GM12878 (cell line): ENCODE results near the gene CNTNAP2. TPM values are rescaled to one million over a fixed set of nuclear protein-coding genes. Genes with fewer than 3 reads are reported as not detected.

Experiments used
- ATAC-seq: fragments of 200-7000 bp; cut with Tn5 transposase; 3 replicates; pipeline ENCODE4 v1.9.1; 2020; ENCODE audit warnings: mild to moderate bottlenecking, moderate library complexity
- BruUV-seq: library from RNA; stranded (reverse); fragments of 400-500 nt; replicated peaks from 2 replicates; lab custom pipeline; 2021; lab: Mats Ljungman, UMichigan
- CTCF ChIA-PET: fragments of 300-600 bp; sonication (Branson Sonifier 250); formaldehyde crosslinking; extraction: SDS; loops from one replicate; lab custom pipeline; 2021; ENCODE audit warnings: inconsistent platforms; lab: Yijun Ruan, JAX
- POLR2A ChIA-PET: fragments of 350-600 bp; formaldehyde crosslinking; extraction: SDS; loops from one replicate; lab custom pipeline; 2021; ENCODE audit warnings: inconsistent platforms; lab: Charles Lee
- RAD21 ChIA-PET: fragments of 300-600 bp; sonication (Branson Sonifier 250); formaldehyde crosslinking; loops from one replicate; lab custom pipeline; 2023; ENCODE audit warnings: antibody characterized with exemption; ENCODE audit not compliant: unreplicated experiment; lab: Charles Lee
- SMC1A ChIA-PET: fragments of 300-600 bp; sonication (Branson Sonifier 250); formaldehyde crosslinking; loops from one replicate; lab custom pipeline; 2023; ENCODE audit not compliant: unreplicated experiment, uncharacterized antibody; lab: Charles Lee
- DNase-seq: peaks from one replicate; pipeline ENCODE4 v3.0.0-alpha.2; 2011; ENCODE audit warnings: low read depth, low spot score
- FAIRE-seq: peaks from 3 replicates; lab custom pipeline; 2011; peaks lifted over from hg19 to GRCh38; lab: Jason Lieb, UNC
- H2AFZ ChIP-seq: 2 replicates; pipeline ENCODE4 v1.6.0; 2011; ENCODE audit warnings: low read depth, low read length, control low read depth; ENCODE audit not compliant: control insufficient read depth
- H3K27ac ChIP-seq: 2 replicates; pipeline ENCODE4 v1.5.1; 2011; ENCODE audit warnings: control low read depth; ENCODE audit not compliant: control insufficient read depth, insufficient read depth
- H3K27me3 ChIP-seq, 2 experiments: replicated peaks in 1 of 2; 2 replicates each; pipeline versions ENCODE4 v1.6.0 to v1.6.1; 2011; ENCODE audit warnings: low read length in 1 of 2; ENCODE audit not compliant: control insufficient read depth in 2 of 2, insufficient read depth in 2 of 2
- H3K36me3 ChIP-seq, 2 experiments: 2 replicates each; pipeline ENCODE4 v1.5.1; 2011; ENCODE audit warnings: low read length in 1 of 2; ENCODE audit not compliant: control insufficient read depth in 2 of 2, insufficient read depth in 2 of 2
- H3K4me1 ChIP-seq: 2 replicates; pipeline ENCODE4 v1.6.1; 2011; ENCODE audit warnings: mild to moderate bottlenecking, low read length, moderate library complexity, mixed read lengths; ENCODE audit not compliant: control insufficient read depth, insufficient read depth
- H3K4me2 ChIP-seq: 2 replicates; pipeline ENCODE4 v1.6.0; 2011; ENCODE audit warnings: control low read depth; ENCODE audit not compliant: control insufficient read depth, insufficient read depth
- H3K4me3 ChIP-seq: fragments of 200-600 bp; sonication (generic); 2 replicates; pipeline ENCODE4 v1.5.1; 2016
- H3K79me2 ChIP-seq: 2 replicates; pipeline ENCODE4 v1.6.0; 2011; ENCODE audit warnings: low read length; ENCODE audit not compliant: control insufficient read depth, insufficient read depth
- H3K9ac ChIP-seq: 2 replicates; pipeline ENCODE4 v1.8.0; 2011; ENCODE audit warnings: low read length, control low read depth, mixed read lengths; ENCODE audit not compliant: control insufficient read depth, insufficient read depth
- H3K9me3 ChIP-seq: replicated peaks from 3 replicates; pipeline ENCODE4 v1.5.1; 2011; ENCODE audit warnings: mild to moderate bottlenecking, low read length; ENCODE audit not compliant: control insufficient read depth, insufficient read depth
- H4K20me1 ChIP-seq: 2 replicates; pipeline ENCODE4 v1.6.0; 2011; ENCODE audit not compliant: control insufficient read depth, insufficient read depth
- BRCA1 ChIP-seq: IDR thresholded peaks from 2 replicates; pipeline ENCODE4 v1.6.1; 2011; ENCODE audit warnings: low read depth, low read length, improper control_type of control experiment
- CREB1 ChIP-seq: IDR thresholded peaks from 2 replicates; pipeline ENCODE4 v1.6.1; 2012; ENCODE audit warnings: low read depth, mild to moderate bottlenecking, inconsistent platforms
- CREM ChIP-seq: IDR thresholded peaks from 2 replicates; pipeline ENCODE4 v1.6.1; 2014; ENCODE audit warnings: antibody characterized with exemption, low read depth
- IRF3 ChIP-seq: fragments of 450-650 bp; IDR thresholded peaks from 2 replicates; pipeline ENCODE4 v1.6.1; 2014; ENCODE audit warnings: mild to moderate bottlenecking
- MLLT1 ChIP-seq: fragments of 450-650 bp; IDR thresholded peaks from 2 replicates; pipeline ENCODE4 v1.6.1; 2016; ENCODE audit warnings: mild to moderate bottlenecking
- NKRF ChIP-seq: fragments of 450-650 bp; conservative IDR thresholded peaks from 2 replicates; pipeline ENCODE4 v1.6.1; 2017; ENCODE audit warnings: mild to moderate bottlenecking, moderate library complexity
- NRF1 ChIP-seq: conservative IDR thresholded peaks from 2 replicates; pipeline ENCODE4 v1.6.1; 2011; ENCODE audit warnings: mild to moderate bottlenecking, low read depth, low read length, improper control_type of control experiment
- POLR2AphosphoS2 ChIP-seq: IDR thresholded peaks from 2 replicates; pipeline ENCODE4 v1.6.1; 2011; ENCODE audit warnings: low read depth, mild to moderate bottlenecking, low read length, improper control_type of control experiment, moderate library complexity
- RAD21 ChIP-seq: IDR thresholded peaks from 2 replicates; pipeline ENCODE4 v1.6.1; 2011; ENCODE audit warnings: mild to moderate bottlenecking, low read depth, low read length, moderate library complexity; ENCODE audit not compliant: insufficient read depth
- SMAD1 ChIP-seq: fragments of 450-650 bp; IDR thresholded peaks from 2 replicates; pipeline ENCODE4 v1.6.1; 2018; ENCODE audit warnings: mild to moderate bottlenecking, low read depth; ENCODE audit not compliant: partially characterized antibody
- TAF1 ChIP-seq: IDR thresholded peaks from 2 replicates; pipeline ENCODE4 v1.6.1; 2011; ENCODE audit warnings: mild to moderate bottlenecking, low read depth, low read length, borderline replicate concordance
- TCF12 ChIP-seq: IDR thresholded peaks from 2 replicates; pipeline ENCODE4 v1.6.1; 2011; ENCODE audit warnings: low read depth, mild to moderate bottlenecking, low read length
- ZBTB11 ChIP-seq: fragments of 450-650 bp; formaldehyde crosslinking; IDR thresholded peaks from 2 replicates; pipeline ENCODE4 v1.5.0; 2022; ENCODE audit warnings: mild to moderate bottlenecking, missing genetic modification characterization
- ZNF24 ChIP-seq: fragments of 450-650 bp; IDR thresholded peaks from 2 replicates; pipeline ENCODE4 v1.6.1; 2017; ENCODE audit warnings: antibody characterized with exemption, mild to moderate bottlenecking
- WGBS: methylation state at CpG from one replicate; pipeline ENCODE4 v1.1.6; 2016; ENCODE audit warnings: low lambda C conversion rate; ENCODE audit not compliant: insufficient replicate concordance, insufficient coverage; ENCODE audit errors: missing lambda C conversion rate; 5-methylcytosine and 5-hydroxymethylcytosine counted together
- in situ Hi-C: fragments of 300-500 bp; cut with MboI; formaldehyde crosslinking; loops from 9 replicates; pipeline ENCODE4 v1.14.3; 2018; ENCODE audit warnings: mixed read lengths
- intact Hi-C: fragments of 100-400 bp; cut with micrococcal nuclease; formaldehyde crosslinking; loops from one replicate; pipeline ENCODE4 v1.14.2; 2022; ENCODE audit not compliant: unreplicated experiment
- polyA plus RNA-seq, 11 experiments: library from polyadenylated mRNA; depleted of rRNA in 4 of 11; unstranded in 6 of 11; stranded (reverse) in 5 of 11; fragments of >200 nt; fragmentation: Nextera tagmentation in 4 of 11; fragmentation: Illumina TruSeq in 1 of 11; extraction: Ambion mirVana in 4 of 11; extraction: Trizol in 1 of 11; gene quantifications; 1 replicate in 1 of 11; 2 replicates in 10 of 11; pipeline versions ENCODE4 v1.2.1 to v1.2.3, GENCODE V29; 2011 to 2016; ENCODE audit warnings: inconsistent platforms in 2 of 11, missing spikeins in 2 of 11, low read depth in 1 of 11
- total RNA-seq, 4 experiments: library from RNA; depleted of rRNA in 3 of 4; stranded (reverse); fragments of >200 nt in 3 of 4; fragmentation: Illumina TruSeq in 1 of 4; extraction: Trizol in 1 of 4; gene quantifications; 2 replicates each; pipeline versions ENCODE4 v1.2.1 to v1.2.3, GENCODE V29; 2013 to 2021

Gene CNTNAP2
- total and polyA plus RNA-seq, 10 of the 15 experiments (the other 5 are each of a cell fraction or from before 2014, with no cell fraction given): 0.03 to 0.08 (median 0.03) TPM; not detected in 7

- no peak for DNase-seq
- no peak for FAIRE-seq
- SMC1A ChIA-PET: no interaction called here
- POLR2A ChIA-PET: no interaction called here
- no peaks in the 10 kb centered on the region for H3K9me3 ChIP-seq
- H3K27me3 ChIP-seq: no peaks in the 10 kb centered on the region
- no peaks in the 10 kb centered on the region for H4K20me1 ChIP-seq
- no TSS peak for BruUV-seq
- intact Hi-C loops: no loop called here
- H3K4me2 ChIP-seq: no peak overlapping the region
- in situ Hi-C loops: no loop called here
- 32% methylated on average over 8 of the region's 8 CpGs for WGBS
- H3K9ac ChIP-seq: no peak overlapping the region
- no peaks in the 10 kb centered on the region for H3K79me2 ChIP-seq
- no peaks in the 10 kb centered on the region for H3K4me1 ChIP-seq
- H2AFZ ChIP-seq: no peak overlapping the region
- ATAC-seq: no peak
- TF ChIP-seq ZNF24 (no peak), SMAD1 (no peak), CREB1 (no peak), NKRF (no peak), NRF1 (no peak), POLR2AphosphoS2 (no peak), IRF3 (no peak), CREM (no peak), ZBTB11 (no peak), MLLT1 (no peak), TAF1 (no peak), RAD21 (no peak), BRCA1 (no peak), TCF12 (no peak)
- TF ChIP-seq, all 136 proteins: peak for 0
- H3K36me3 ChIP-seq: no peaks in the 10 kb centered on the region
- H3K4me3 ChIP-seq: no peak overlapping the region
- RAD21 ChIA-PET: no interaction called here
- CTCF ChIA-PET: interaction anchor here (1.0 kb wide), 1 partner anchor 16 kb away, joined by 3 read pairs; no protein-coding TSS in a partner anchor
- no peak overlapping the region for H3K27ac ChIP-seq
These were observed 1455.0 kb downstream of the CNTNAP2 start for GRCh38 chr7:147571436-147572185.
